Astrocyte (in vitro differentiated cells and primary cell): Measurements from ENCODE around the gene CELA2B. TPM values are rescaled to one million over a fixed set of nuclear protein-coding genes. Genes with fewer than 3 reads are reported as not detected.

Source experiments
- DNase-seq: peaks from one replicate; pipeline ENCODE4 v3.0.0-alpha.2; 2010; ENCODE audit warnings: low read depth
- FAIRE-seq: peaks from 2 replicates; lab custom pipeline; 2011; peaks lifted over from hg19 to GRCh38; lab: Jason Lieb, UNC
- H2AFZ ChIP-seq: 2 replicates; pipeline ENCODE4 v1.6.0; 2012; ENCODE audit warnings: low read depth, low read length, inconsistent platforms
- H3K27ac ChIP-seq: 2 replicates; pipeline ENCODE4 v1.5.1; 2011; ENCODE audit warnings: low read depth, low read length, inconsistent platforms
- H3K27me3 ChIP-seq: 2 replicates; pipeline ENCODE4 v1.6.0; 2011; ENCODE audit warnings: low read length, inconsistent platforms; ENCODE audit not compliant: insufficient read depth
- H3K36me3 ChIP-seq: 2 replicates; pipeline ENCODE4 v1.5.1; 2011; ENCODE audit warnings: low read length, inconsistent platforms; ENCODE audit not compliant: insufficient read depth
- H3K4me1 ChIP-seq: 2 replicates; pipeline ENCODE4 v1.5.1; 2011; ENCODE audit warnings: low read length, inconsistent platforms; ENCODE audit not compliant: insufficient read depth
- H3K4me2 ChIP-seq: 2 replicates; pipeline ENCODE4 v1.6.0; 2012; ENCODE audit warnings: low read length, inconsistent platforms
- H3K4me3 ChIP-seq: 2 replicates; pipeline ENCODE4 v1.5.1; 2011; ENCODE audit warnings: low read depth, mild to moderate bottlenecking, low read length, inconsistent platforms; ENCODE audit not compliant: insufficient read depth
- H3K79me2 ChIP-seq: 2 replicates; pipeline ENCODE4 v1.6.0; 2012; ENCODE audit warnings: mild to moderate bottlenecking, low read length, inconsistent platforms; ENCODE audit not compliant: insufficient read depth
- H3K9ac ChIP-seq: 2 replicates; pipeline ENCODE4 v1.6.0; 2012; ENCODE audit warnings: mild to moderate bottlenecking, low read length, inconsistent platforms
- H3K9me3 ChIP-seq: 2 replicates; pipeline ENCODE4 v1.5.1; 2012; ENCODE audit warnings: low read depth, mild to moderate bottlenecking, low read length, inconsistent platforms; ENCODE audit not compliant: insufficient read depth
- H4K20me1 ChIP-seq: 2 replicates; pipeline ENCODE4 v1.6.0; 2012; ENCODE audit warnings: low read length, inconsistent platforms; ENCODE audit not compliant: insufficient read depth
- H3K27ac Mint-ChIP-seq: one replicate; pipeline ENCODE4 v1.8.0; 2021; ENCODE audit warnings: mild to moderate bottlenecking, mixed read lengths; ENCODE audit not compliant: unreplicated experiment
- H3K27me3 Mint-ChIP-seq: one replicate; pipeline ENCODE4 v1.8.0; 2021; ENCODE audit warnings: low read depth, mixed read lengths; ENCODE audit not compliant: unreplicated experiment
- H3K36me3 Mint-ChIP-seq: one replicate; pipeline ENCODE4 v1.8.0; 2021; ENCODE audit warnings: low read depth, mixed read lengths; ENCODE audit not compliant: unreplicated experiment
- H3K4me1 Mint-ChIP-seq: one replicate; pipeline ENCODE4 v1.8.0; 2021; ENCODE audit warnings: low read depth, mixed read lengths; ENCODE audit not compliant: unreplicated experiment
- H3K4me3 Mint-ChIP-seq: one replicate; pipeline ENCODE4 v1.8.0; 2021; ENCODE audit warnings: mild to moderate bottlenecking, moderate library complexity, mixed read lengths; ENCODE audit not compliant: unreplicated experiment
- H3K9me3 Mint-ChIP-seq: one replicate; pipeline ENCODE4 v1.8.0; 2021; ENCODE audit warnings: mild to moderate bottlenecking, mixed read lengths; ENCODE audit not compliant: unreplicated experiment
- EZH2 ChIP-seq: IDR thresholded peaks from 2 replicates; pipeline ENCODE4 v1.6.1; 2012; ENCODE audit warnings: mild to moderate bottlenecking, low read length, inconsistent platforms; ENCODE audit not compliant: insufficient read depth
- total RNA-seq: library from RNA; stranded (reverse); gene quantifications from 2 replicates; pipeline ENCODE4 v1.2.1, GENCODE V29; 2021
- TF ChIP-seq, protein P1 (sequence below): IDR thresholded peaks from 2 replicates; pipeline ENCODE4 v1.5.1; 2011; ENCODE audit warnings: low read depth, mild to moderate bottlenecking, inconsistent platforms, low read length, moderate library complexity; ENCODE audit not compliant: insufficient read depth

The CELA2B gene
- total RNA-seq, 1 donor from 2014 or later, result not detected

DNA sequence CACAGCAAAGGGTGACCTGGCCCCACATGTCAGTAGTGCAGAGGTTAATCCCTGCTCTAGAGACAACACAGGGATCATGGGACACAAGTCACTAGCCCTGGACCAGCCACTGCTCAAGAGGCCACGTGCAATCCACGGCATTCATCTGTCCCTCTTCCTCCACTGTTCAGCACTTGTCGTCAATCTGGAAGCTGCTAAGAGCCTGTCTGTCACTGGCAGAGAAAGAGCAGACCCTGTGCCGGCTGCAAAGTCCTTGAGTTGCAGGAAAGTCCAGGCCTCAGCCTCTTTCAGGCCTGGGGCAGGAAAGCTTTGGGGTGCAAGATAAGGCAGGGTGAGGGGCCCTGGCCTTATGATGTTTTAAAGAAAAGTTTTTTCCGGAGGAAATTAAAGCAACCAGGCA is 16.7 kb downstream of the CELA2B start:
- Histone ChIP-seq H4K20me1 (no peaks in the 10 kb centered on the region), H2AFZ (no peak overlapping the region), H3K36me3 (no peaks in the 10 kb centered on the region), H3K79me2 (no peaks in the 10 kb centered on the region), H3K4me3 (no peak overlapping the region), H3K9me3 (no peaks in the 10 kb centered on the region), H3K27ac (no peak overlapping the region), H3K4me1 (no peaks in the 10 kb centered on the region), H3K4me2 (no peak overlapping the region), H3K27me3 (no peaks in the 10 kb centered on the region), H3K9ac (no peak overlapping the region)
- TF ChIP-seq EZH2, result no peak
- TF ChIP-seq, protein P1, sequence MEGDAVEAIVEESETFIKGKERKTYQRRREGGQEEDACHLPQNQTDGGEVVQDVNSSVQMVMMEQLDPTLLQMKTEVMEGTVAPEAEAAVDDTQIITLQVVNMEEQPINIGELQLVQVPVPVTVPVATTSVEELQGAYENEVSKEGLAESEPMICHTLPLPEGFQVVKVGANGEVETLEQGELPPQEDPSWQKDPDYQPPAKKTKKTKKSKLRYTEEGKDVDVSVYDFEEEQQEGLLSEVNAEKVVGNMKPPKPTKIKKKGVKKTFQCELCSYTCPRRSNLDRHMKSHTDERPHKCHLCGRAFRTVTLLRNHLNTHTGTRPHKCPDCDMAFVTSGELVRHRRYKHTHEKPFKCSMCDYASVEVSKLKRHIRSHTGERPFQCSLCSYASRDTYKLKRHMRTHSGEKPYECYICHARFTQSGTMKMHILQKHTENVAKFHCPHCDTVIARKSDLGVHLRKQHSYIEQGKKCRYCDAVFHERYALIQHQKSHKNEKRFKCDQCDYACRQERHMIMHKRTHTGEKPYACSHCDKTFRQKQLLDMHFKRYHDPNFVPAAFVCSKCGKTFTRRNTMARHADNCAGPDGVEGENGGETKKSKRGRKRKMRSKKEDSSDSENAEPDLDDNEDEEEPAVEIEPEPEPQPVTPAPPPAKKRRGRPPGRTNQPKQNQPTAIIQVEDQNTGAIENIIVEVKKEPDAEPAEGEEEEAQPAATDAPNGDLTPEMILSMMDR, result no peak
- Mint-ChIP-seq H3K27ac (no peak overlapping the region), H3K36me3 (peaks cover 7% of the 10 kb centered on the region), H3K9me3 (no peaks in the 10 kb centered on the region), H3K4me3 (no peak overlapping the region), H3K4me1 (peaks cover 3% of the 10 kb centered on the region), H3K27me3 (no peaks in the 10 kb centered on the region)
- DNase-seq (no peak), FAIRE-seq (no peak)

DNA sequence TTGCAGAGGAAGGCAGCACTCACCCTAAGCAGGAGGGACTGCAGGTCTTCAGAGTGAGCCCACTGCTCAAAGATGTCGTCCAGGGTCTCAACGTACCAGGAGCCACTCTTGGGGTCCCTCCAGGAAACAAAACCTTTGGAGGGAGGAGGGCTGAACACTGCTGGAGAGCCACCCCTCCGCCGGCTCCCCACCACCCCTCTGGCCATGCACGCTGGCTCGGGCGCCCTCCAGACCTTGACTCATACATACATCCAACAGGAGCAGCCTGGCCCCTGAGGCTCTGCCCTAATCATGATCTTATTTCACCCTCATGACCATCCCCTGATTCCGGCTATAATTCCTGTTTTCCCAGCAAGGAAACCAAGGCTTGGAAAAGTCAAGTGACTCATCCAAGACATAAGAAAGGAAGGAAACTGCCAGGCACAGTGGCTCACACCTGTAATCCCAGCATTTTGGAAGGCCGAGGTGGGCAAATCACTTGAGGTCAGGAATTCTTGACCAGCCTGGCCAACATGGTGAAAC is 18.0 kb downstream of the CELA2B start:
- DNase-seq, result no peak
- Mint-ChIP-seq H3K36me3 (peaks cover 9% of the 10 kb centered on the region), H3K27ac (no peak overlapping the region), H3K9me3 (no peaks in the 10 kb centered on the region), H3K27me3 (no peaks in the 10 kb centered on the region), H3K4me3 (no peak overlapping the region), H3K4me1 (peaks cover 3% of the 10 kb centered on the region)
- no peak overlapping the region for H2AFZ ChIP-seq
- H3K4me2 ChIP-seq, result no peak overlapping the region
- H4K20me1 ChIP-seq, result no peaks in the 10 kb centered on the region
- no peaks in the 10 kb centered on the region for H3K27me3 ChIP-seq
- no peak overlapping the region for H3K27ac ChIP-seq
- H3K79me2 ChIP-seq, result no peaks in the 10 kb centered on the region
- no peaks in the 10 kb centered on the region for H3K4me1 ChIP-seq
- TF ChIP-seq, protein P1, result no peak
- no peak for TF ChIP-seq EZH2
- no peak overlapping the region for H3K4me3 ChIP-seq
- H3K36me3 ChIP-seq, result no peaks in the 10 kb centered on the region
- FAIRE-seq, result no peak
- H3K9ac ChIP-seq, result no peak overlapping the region
- H3K9me3 ChIP-seq, result no peaks in the 10 kb centered on the region
